Mucosa of stomach (tissue), 1 donor: ENCODE results near the gene TSHZ2.

Experiments
- H3K27me3 ChIP-seq: one replicate; pipeline ENCODE4 v1.7.0; 2013; ENCODE audit warnings: mild to moderate bottlenecking, low read length; ENCODE audit not compliant: control insufficient read depth, insufficient read depth
- H3K36me3 ChIP-seq: one replicate; pipeline ENCODE4 v1.7.0; 2013; ENCODE audit warnings: low read length; ENCODE audit not compliant: control insufficient read depth, insufficient read depth
- H3K4me1 ChIP-seq: one replicate; pipeline ENCODE4 v1.7.0; 2013; ENCODE audit warnings: mild to moderate bottlenecking, low read length; ENCODE audit not compliant: control insufficient read depth, insufficient read depth
- H3K4me3 ChIP-seq: one replicate; pipeline ENCODE4 v1.7.0; 2013; ENCODE audit warnings: low read length
- H3K9ac ChIP-seq: one replicate; pipeline ENCODE4 v1.7.0; 2013; ENCODE audit warnings: mild to moderate bottlenecking, low read length, moderate library complexity
- H3K9me3 ChIP-seq: one replicate; pipeline ENCODE4 v1.7.0; 2013; ENCODE audit warnings: mild to moderate bottlenecking, low read length, moderate library complexity; ENCODE audit not compliant: control insufficient read depth
- donor health status: Pancreatic carcinoma.

TSHZ2 gene

DNA sequence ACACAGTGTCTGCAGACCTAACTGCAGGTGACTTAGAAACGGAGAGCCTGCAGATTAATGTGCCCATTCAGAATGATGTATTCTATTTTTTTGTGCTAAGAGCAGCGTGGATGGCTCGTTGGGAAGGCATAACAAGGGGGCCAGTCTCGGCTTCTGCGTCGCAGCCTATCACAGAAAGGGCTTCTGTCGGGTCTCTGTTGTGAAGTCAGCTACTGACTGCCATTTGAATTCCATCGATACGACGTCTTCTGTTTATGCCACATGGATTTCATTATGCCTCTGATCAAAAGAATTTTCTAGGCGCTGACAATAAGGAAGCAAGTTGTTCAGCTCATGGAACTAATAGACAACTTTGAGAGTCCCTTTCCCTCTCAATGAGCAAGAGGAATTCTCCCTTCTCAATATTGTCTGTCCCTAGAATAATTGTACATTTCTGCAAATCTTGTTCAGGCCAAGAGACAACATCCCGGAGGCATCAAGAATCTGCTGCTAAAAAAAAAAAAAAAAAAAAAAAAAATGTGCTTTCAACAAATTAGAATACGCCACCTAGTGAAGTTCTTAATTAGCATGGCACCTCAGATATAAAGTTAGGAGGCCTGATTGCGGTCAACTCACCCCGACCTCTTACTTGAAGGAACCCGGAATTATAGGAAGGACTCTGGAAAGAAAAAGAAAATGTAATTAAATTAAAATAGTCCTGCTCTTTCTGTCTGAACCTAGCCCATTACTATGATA is 223.9 kb downstream of the TSHZ2 start:
- no peaks in the 10 kb centered on the region for H3K9me3 ChIP-seq
- no peaks in the 10 kb centered on the region for H3K4me1 ChIP-seq
- H3K36me3 ChIP-seq: no peaks in the 10 kb centered on the region
- H3K4me3 ChIP-seq: no peak overlapping the region
- H3K27me3 ChIP-seq: no peaks in the 10 kb centered on the region
- no peak overlapping the region for H3K9ac ChIP-seq

GRCh38 chr20:53201588-53201987 is 229.4 kb downstream of the TSHZ2 start:
- no peaks in the 10 kb centered on the region for H3K4me1 ChIP-seq
- H3K4me3 ChIP-seq: no peak overlapping the region
- H3K9ac ChIP-seq: no peak overlapping the region
- no peaks in the 10 kb centered on the region for H3K36me3 ChIP-seq
- no peaks in the 10 kb centered on the region for H3K9me3 ChIP-seq
- no peaks in the 10 kb centered on the region for H3K27me3 ChIP-seq

GRCh38 chr20:53202777-53203176 is 230.6 kb downstream of the TSHZ2 start:
- Histone ChIP-seq H3K27me3 (no peaks in the 10 kb centered on the region), H3K4me3 (no peak overlapping the region), H3K9me3 (no peaks in the 10 kb centered on the region), H3K4me1 (no peaks in the 10 kb centered on the region), H3K9ac (no peak overlapping the region), H3K36me3 (no peaks in the 10 kb centered on the region)

DNA sequence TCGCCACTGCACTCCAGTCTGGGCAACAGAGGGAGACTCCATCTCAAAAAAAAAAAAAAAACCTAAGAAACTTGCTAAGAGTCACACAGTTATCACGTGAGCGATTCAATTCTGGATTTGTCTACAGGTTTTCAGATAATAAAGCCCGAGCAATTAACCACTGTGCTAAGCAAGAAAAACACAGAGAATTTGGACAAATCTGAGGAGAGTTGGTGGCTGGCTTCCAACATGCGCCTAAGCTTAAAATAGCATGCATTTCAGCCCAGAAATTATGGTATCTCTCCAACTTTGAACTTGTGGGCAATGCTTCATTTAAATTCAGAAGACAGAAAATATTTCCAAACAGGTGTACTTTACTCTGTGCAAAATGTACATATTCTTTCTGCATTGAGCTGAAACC is 232.9 kb downstream of the TSHZ2 start:
- Histone ChIP-seq H3K36me3 (no peaks in the 10 kb centered on the region), H3K4me3 (no peak overlapping the region), H3K27me3 (no peaks in the 10 kb centered on the region), H3K4me1 (no peaks in the 10 kb centered on the region), H3K9ac (no peak overlapping the region), H3K9me3 (no peaks in the 10 kb centered on the region)

DNA sequence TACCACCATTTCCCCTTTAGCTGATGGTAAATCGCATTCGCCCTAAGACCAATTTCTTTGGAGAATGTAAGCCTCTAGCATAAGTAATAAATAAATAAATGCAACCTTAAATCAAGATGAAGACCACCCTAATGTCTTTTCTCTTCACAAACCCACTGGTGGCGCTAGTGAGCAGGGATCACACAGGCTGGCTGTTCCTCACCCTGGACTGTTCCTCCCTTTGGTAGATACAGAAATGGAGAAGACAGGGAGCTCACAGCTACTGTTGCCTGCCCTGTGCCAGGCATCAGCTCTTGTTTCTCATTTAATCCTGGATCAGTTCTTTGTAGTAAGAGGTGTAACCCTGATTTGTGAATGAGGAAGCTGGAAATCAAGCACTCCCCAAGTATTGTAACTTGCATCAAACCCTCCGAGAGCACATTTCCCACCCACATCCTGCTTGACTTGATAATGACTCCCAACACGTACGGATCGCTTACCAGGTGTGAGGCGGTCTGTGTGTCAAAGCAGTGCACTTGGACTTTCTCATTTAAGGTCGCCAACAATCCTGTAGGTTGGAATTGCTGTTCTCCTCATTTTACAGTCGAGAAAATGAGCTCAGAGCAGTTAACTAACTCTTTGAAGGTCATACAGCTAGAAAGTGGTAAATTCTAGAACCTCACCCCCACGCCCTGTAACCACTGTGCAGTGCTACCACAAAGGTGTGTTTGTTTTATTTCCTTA is 236.1 kb downstream of the TSHZ2 start:
- H3K4me1 ChIP-seq: no peaks in the 10 kb centered on the region
- no peaks in the 10 kb centered on the region for H3K36me3 ChIP-seq
- H3K4me3 ChIP-seq: no peak overlapping the region
- H3K9me3 ChIP-seq: no peaks in the 10 kb centered on the region
- no peaks in the 10 kb centered on the region for H3K27me3 ChIP-seq
- H3K9ac ChIP-seq: no peak overlapping the region

- Histone ChIP-seq H3K9ac (no peak overlapping the region), H3K36me3 (no peaks in the 10 kb centered on the region), H3K9me3 (no peaks in the 10 kb centered on the region), H3K4me1 (peaks cover under 1% of the 10 kb centered on the region), H3K27me3 (no peaks in the 10 kb centered on the region), H3K4me3 (no peak overlapping the region)
Measured at GRCh38 chr20:53210041-53210440, 237.9 kb downstream of the TSHZ2 start.

DNA sequence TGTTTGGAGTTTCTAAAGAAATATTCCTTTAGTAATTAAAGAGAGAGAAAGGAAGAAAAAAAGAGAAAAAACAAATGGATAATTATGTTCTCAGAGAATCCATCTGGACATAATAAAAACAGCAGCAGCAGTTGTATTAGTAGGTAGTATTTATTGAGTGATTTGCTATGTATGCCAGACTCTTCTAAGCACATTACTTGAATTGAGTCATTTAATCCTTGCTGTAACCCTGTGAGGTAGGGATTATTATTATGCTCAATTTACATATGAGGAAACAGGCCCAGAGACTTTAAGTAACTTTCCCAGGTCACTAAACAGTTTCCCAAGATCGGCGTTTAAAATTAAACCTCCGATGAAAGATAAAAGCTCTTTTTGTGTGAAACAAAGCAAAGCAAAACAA is 238.8 kb downstream of the TSHZ2 start:
- Histone ChIP-seq H3K4me1 (peaks cover 3% of the 10 kb centered on the region), H3K4me3 (no peak overlapping the region), H3K9me3 (no peaks in the 10 kb centered on the region), H3K9ac (no peak overlapping the region), H3K36me3 (no peaks in the 10 kb centered on the region), H3K27me3 (no peaks in the 10 kb centered on the region)

DNA sequence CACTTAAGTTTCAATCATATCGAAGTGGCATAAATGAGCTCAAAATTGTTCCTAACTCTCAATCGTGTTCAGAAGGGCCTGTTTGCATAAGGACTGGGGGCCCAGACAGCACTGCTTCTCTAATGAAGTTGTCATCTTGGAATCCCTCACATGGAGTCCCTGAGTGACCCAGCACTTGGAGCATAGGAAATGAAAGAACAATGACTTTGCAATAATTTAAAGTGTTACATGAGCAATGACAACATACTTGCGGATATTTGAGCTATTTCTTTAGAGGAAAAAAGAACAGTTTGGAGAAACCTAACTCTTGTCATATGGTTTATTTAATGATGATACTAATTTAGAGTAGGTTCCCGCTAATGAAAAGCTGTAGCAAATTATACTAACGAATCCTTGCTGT is 239.9 kb downstream of the TSHZ2 start:
- Histone ChIP-seq H3K27me3 (peaks cover 10% of the 10 kb centered on the region), H3K9ac (no peak overlapping the region), H3K36me3 (no peaks in the 10 kb centered on the region), H3K4me1 (peaks cover 7% of the 10 kb centered on the region), H3K9me3 (no peaks in the 10 kb centered on the region), H3K4me3 (no peak overlapping the region)

- Histone ChIP-seq H3K9me3 (no peaks in the 10 kb centered on the region), H3K36me3 (no peaks in the 10 kb centered on the region), H3K9ac (no peak overlapping the region), H3K4me1 (peaks cover 8% of the 10 kb centered on the region), H3K4me3 (no peak overlapping the region), H3K27me3 (peaks cover 10% of the 10 kb centered on the region)
Measured at GRCh38 chr20:53214392-53214791, 242.2 kb downstream of the TSHZ2 start.

DNA sequence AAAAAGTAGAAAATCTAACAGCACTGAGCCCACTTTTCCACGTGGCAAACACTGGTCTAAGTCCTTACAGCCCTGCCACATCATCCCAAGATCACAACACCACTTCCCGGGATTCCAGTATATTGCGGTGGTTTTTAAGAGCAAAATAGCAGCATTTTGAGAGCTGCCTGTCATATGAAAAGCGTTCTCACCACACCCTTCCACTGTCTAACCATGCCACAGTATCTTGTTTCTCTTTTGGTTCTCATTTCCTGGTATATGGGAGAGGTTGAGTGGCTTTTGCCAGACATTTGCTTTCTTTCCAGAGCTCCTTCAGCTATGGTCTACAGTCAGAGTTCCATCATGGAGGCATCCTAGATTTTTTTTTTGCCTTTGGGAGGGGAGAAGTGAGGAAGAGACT is 243.0 kb downstream of the TSHZ2 start:
- Histone ChIP-seq H3K4me1 (peaks cover 8% of the 10 kb centered on the region), H3K27me3 (peaks cover 10% of the 10 kb centered on the region), H3K9me3 (no peaks in the 10 kb centered on the region), H3K4me3 (no peak overlapping the region), H3K9ac (no peak overlapping the region), H3K36me3 (no peaks in the 10 kb centered on the region)

DNA sequence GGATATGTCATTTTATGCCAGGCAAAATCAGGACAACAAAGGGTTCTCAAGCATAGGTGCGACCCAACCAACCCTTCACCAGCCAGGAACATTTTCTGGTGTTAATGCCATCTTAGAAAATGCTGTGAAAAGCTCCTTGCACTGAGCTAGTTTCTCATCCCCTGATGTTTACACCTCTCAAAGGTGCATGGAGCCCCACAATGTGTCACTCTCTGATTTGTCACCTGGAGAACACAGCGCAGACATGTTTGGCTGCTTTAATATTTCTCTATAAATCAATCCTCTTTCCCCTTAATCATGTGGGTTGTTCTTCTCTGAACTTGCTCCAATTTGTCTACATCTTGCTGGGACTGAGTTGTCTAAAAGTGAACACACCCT is 244.3 kb downstream of the TSHZ2 start:
- Histone ChIP-seq H3K4me1 (peaks cover 8% of the 10 kb centered on the region), H3K27me3 (peaks cover 10% of the 10 kb centered on the region), H3K4me3 (no peak overlapping the region), H3K9ac (no peak overlapping the region), H3K9me3 (no peaks in the 10 kb centered on the region), H3K36me3 (no peaks in the 10 kb centered on the region)

DNA sequence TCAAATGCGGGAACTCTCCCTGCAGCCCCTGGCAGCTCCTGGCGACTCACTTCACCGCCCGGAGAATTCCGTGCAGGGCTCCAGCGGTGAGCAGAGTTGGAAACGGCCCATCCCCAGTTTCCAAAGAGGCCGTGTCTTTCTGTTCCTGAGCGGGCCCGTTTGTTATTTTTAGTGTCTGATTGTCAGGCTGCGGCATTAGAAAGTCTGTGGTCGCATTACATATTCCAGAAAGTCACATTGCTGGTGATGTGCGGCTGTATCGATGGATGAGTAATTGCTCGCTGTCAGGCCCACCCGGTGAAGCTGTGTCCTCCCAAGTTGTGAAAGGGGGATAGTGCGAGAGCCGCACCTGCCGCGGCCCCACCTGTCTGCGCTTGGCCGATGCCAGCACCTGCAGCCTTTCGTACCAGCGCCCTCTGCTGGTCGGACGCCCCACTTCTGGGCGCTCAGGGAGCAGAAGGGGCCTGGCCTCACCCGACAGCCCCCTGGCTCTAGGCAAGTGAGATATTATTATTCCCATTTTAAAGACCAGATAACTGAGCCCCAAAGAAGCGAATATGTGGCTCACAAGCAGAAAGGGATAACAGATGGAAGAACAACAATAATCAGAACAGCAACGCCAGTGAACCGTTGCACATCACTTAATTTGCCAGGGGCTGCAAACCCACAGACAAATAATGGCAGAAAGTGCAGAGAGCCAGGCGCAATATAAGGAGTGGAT is 244.9 kb downstream of the TSHZ2 start:
- H3K27me3 ChIP-seq: peaks cover 10% of the 10 kb centered on the region
- peaks cover 8% of the 10 kb centered on the region for H3K4me1 ChIP-seq
- no peak overlapping the region for H3K4me3 ChIP-seq
- H3K9me3 ChIP-seq: no peaks in the 10 kb centered on the region
- H3K36me3 ChIP-seq: no peaks in the 10 kb centered on the region
- no peak overlapping the region for H3K9ac ChIP-seq
